Panc1 (cell line): ENCODE results near the gene CDCA3. TPM values are rescaled to one million over a fixed set of nuclear protein-coding genes. Genes with fewer than 3 reads are reported as not detected.

Source experiments
- ATAC-seq: fragments of 200-7000 bp; cut with Tn5 transposase; 2 replicates; pipeline ENCODE4 v1.9.1; 2020; ENCODE audit warnings: mild to moderate bottlenecking, moderate library complexity
- BruUV-seq: library from RNA; stranded (reverse); fragments of 400-500 nt; replicated peaks from 2 replicates; lab custom pipeline; 2021; lab: Mats Ljungman, UMichigan
- CTCF ChIA-PET: fragments of 300-600 bp; sonication (Branson Sonifier 250); formaldehyde crosslinking; loops from one replicate; lab custom pipeline; 2022; ENCODE audit warnings: antibody characterized with exemption; lab: Charles Lee
- POLR2A ChIA-PET: fragments of 300-600 bp; sonication (Branson Sonifier 250); formaldehyde crosslinking; loops from one replicate; lab custom pipeline; 2022; ENCODE audit warnings: antibody characterized with exemption; lab: Charles Lee
- DNase-seq: peaks from one replicate; pipeline ENCODE4 v3.0.0-alpha.2; 2010; ENCODE audit warnings: low read depth, low spot score
- H3K27ac ChIP-seq: 2 replicates; pipeline ENCODE4 v1.5.1; 2011; ENCODE audit warnings: mild to moderate bottlenecking, low read length, inconsistent platforms
- H3K27me3 ChIP-seq: fragments of 200-500 bp; sonication (Bioruptor generic); 2 replicates; pipeline ENCODE4 v1.6.0; 2014; ENCODE audit warnings: low read length, inconsistent platforms; ENCODE audit not compliant: control insufficient read depth, insufficient read depth
- H3K36me3 ChIP-seq: fragments of 200-500 bp; sonication (Bioruptor generic); 2 replicates; pipeline ENCODE4 v1.5.1; 2014; ENCODE audit warnings: inconsistent platforms, mild to moderate bottlenecking, low read length, moderate library complexity; ENCODE audit not compliant: control insufficient read depth, insufficient read depth
- H3K4me1 ChIP-seq: 2 replicates; pipeline ENCODE4 v1.5.1; 2011; ENCODE audit warnings: inconsistent platforms, mild to moderate bottlenecking, low read length, moderate library complexity; ENCODE audit not compliant: control insufficient read depth, insufficient read depth
- H3K4me3 ChIP-seq, 2 experiments: 2 replicates each; pipeline ENCODE4 v1.5.1; 2011 to 2012; ENCODE audit warnings: low read depth in 2 of 2, low read length in 2 of 2, mild to moderate bottlenecking in 2 of 2, inconsistent platforms in 1 of 2, moderate library complexity in 1 of 2
- H3K9me3 ChIP-seq: fragments of 200-500 bp; sonication (Bioruptor generic); 2 replicates; pipeline ENCODE4 v1.5.1; 2014; ENCODE audit warnings: low read depth, mild to moderate bottlenecking, inconsistent platforms, low read length, moderate library complexity; ENCODE audit not compliant: control insufficient read depth, insufficient read depth
- CTCF ChIP-seq: fragments of 450-650 bp; IDR thresholded peaks from 2 replicates; pipeline ENCODE4 v1.5.1; 2017; ENCODE audit warnings: mild to moderate bottlenecking
- POLR2AphosphoS5 ChIP-seq: IDR thresholded peaks from 2 replicates; pipeline ENCODE4 v1.6.1; 2012; ENCODE audit warnings: mild to moderate bottlenecking, low read depth, low read length, moderate library complexity
- REST ChIP-seq, 2 experiments: IDR thresholded peaks; 2 replicates each; pipeline ENCODE4 v1.6.1; 2011 to 2012; ENCODE audit warnings: low read depth in 2 of 2, control low read depth in 1 of 2, low read length in 1 of 2, mild to moderate bottlenecking in 1 of 2, moderate library complexity in 1 of 2; ENCODE audit not compliant: insufficient read depth in 1 of 2
- SIN3A ChIP-seq: IDR thresholded peaks from 2 replicates; pipeline ENCODE4 v1.6.1; 2012; ENCODE audit warnings: low read depth, mild to moderate bottlenecking, low read length, moderate library complexity, borderline replicate concordance; ENCODE audit not compliant: insufficient read depth
- TCF7L2 ChIP-seq: IDR thresholded peaks from 2 replicates; pipeline ENCODE4 v1.6.1; 2011; ENCODE audit warnings: mild to moderate bottlenecking, low read depth, low read length, inconsistent platforms
- in situ Hi-C: cut with HindIII; loops from 2 replicates; pipeline ENCODE4 v1.10.0; 2016; ENCODE audit warnings: low sequenced_read_pairs, low pct_unique_long_range_greater_than_20kb
- intact Hi-C: fragments of 100-400 bp; cut with micrococcal nuclease; formaldehyde crosslinking; loops from one replicate; pipeline ENCODE4 v1.10.0; 2022; ENCODE audit not compliant: unreplicated experiment
- total RNA-seq: library from RNA; stranded (reverse); gene quantifications from one replicate; pipeline ENCODE4 v1.2.1, GENCODE V29; 2021; ENCODE audit not compliant: unreplicated experiment

CDCA3 gene
- total RNA-seq, 1 experiment from 2014 or later, result 59.0 TPM

GRCh38 chr12:6832125-6832524, 19.0 kb downstream of the CDCA3 start:
- intact Hi-C loops (no loop called here), in situ Hi-C loops (no loop called here)
- H3K27ac ChIP-seq, result no peak overlapping the region
- H3K36me3 ChIP-seq, result no peaks in the 10 kb centered on the region
- BruUV-seq, result no TSS peak
- peaks cover 2% of the 10 kb centered on the region; the same call in 1 of the 2 replicates for H3K4me1 ChIP-seq
- no peaks in the 10 kb centered on the region for H3K9me3 ChIP-seq
- ATAC-seq (no peak), DNase-seq (no peak)
- CTCF ChIA-PET, result no interaction called here
- H3K27me3 ChIP-seq, result no peaks in the 10 kb centered on the region
- H3K4me3 ChIP-seq, result no peak overlapping the region
- TF ChIP-seq POLR2AphosphoS5 (no peak), REST (IDR thresholded peaks at IDR 0.05; ENCODE audit: insufficient read depth in 1 of 2, low read depth in 2 of 2, low read length in 1 of 2) (no peak), CTCF (no peak), SIN3A (no peak), TCF7L2 (no peak)
- POLR2A ChIA-PET, result no interaction called here

GRCh38 chr12:6831450-6831995, 19.6 kb downstream of the CDCA3 start:
- Histone ChIP-seq H3K4me1 (peaks cover 4% of the 10 kb centered on the region; the same call in 1 of the 2 replicates), H3K36me3 (no peaks in the 10 kb centered on the region), H3K4me3 (no peak overlapping the region), H3K27ac (no peak overlapping the region), H3K27me3 (no peaks in the 10 kb centered on the region), H3K9me3 (no peaks in the 10 kb centered on the region)
- no peak for ATAC-seq
- in situ Hi-C loops, result no loop called here
- no TSS peak for BruUV-seq
- DNase-seq, result no peak
- ChIA-PET POLR2A (no interaction called here), CTCF (no interaction called here)
- TF ChIP-seq REST (IDR thresholded peaks at IDR 0.05; ENCODE audit: insufficient read depth in 1 of 2, low read depth in 2 of 2, low read length in 1 of 2), result no peak
- TF ChIP-seq POLR2AphosphoS5, result no peak
- no peak for TF ChIP-seq TCF7L2
- TF ChIP-seq SIN3A, result no peak
- TF ChIP-seq CTCF, result no peak
- intact Hi-C loops, result no loop called here
